ENCODE data around the gene TMEM214.

Gene TMEM214

GRCh38 chr2:27053321-27053720 lies 20.6 kb downstream of the TMEM214 start:
- no peak for TF ChIP-seq CTCF (IDR thresholded peaks at IDR 0.05)

GRCh38 chr2:27053776-27054175 lies 21.0 kb downstream of the TMEM214 start:
- no peak for TF ChIP-seq CTCF (IDR thresholded peaks at IDR 0.05)

DNA sequence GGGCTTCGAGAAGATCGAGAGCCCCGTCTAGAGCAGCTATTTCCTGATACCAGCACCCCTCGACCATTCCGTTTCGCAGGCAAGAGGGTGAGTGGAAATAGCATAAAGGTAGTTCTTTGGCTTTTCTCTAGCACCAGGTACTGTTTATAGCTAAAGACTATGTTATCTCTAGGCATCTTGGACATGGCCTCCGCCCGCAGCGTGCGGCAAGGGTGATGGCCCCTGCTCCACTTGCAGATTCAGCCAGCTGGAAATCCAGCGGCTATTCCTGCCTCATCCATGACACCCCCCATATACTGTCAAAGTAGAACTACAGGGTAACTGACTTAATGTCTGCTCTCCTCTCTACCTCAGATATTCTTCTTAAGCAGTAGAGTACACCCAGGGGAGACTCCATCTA lies 22.0 kb downstream of the TMEM214 start:
- no peak for TF ChIP-seq CTCF (IDR thresholded peaks at IDR 0.05)

DNA sequence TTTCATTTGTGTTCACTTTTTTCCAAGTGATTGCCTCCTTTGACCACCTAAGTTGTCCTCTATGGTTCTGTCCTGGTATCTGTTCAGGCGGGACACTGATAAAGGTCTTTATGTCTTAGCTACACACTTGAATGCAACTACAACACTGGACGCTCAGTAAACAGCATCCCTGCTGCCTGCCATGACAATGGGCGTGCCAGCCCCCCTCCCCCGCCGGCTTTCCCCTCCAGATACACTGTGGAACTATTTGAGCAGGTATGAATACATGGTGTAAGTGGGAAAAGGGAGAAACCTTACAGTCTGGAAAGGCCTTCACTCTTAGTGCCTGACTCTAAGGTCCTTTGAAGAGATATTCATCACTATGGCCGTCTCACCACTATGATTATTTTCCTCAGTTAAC lies 24.4 kb downstream of the TMEM214 start:
- no peak for TF ChIP-seq CTCF (IDR thresholded peaks at IDR 0.05)

- no peak for TF ChIP-seq CTCF (IDR thresholded peaks at IDR 0.05)
Measured at GRCh38 chr2:27058210-27058609, 25.4 kb downstream of the TMEM214 start.

- TF ChIP-seq CTCF (IDR thresholded peaks at IDR 0.05): no peak
Measured at GRCh38 chr2:27059141-27059820, 26.5 kb downstream of the TMEM214 start.

- no peak for TF ChIP-seq CTCF (IDR thresholded peaks at IDR 0.05)
Measured at GRCh38 chr2:27060323-27060722, 27.6 kb downstream of the TMEM214 start.

GRCh38 chr2:27065128-27065527 lies 32.4 kb downstream of the TMEM214 start:
- TF ChIP-seq CTCF (IDR thresholded peaks at IDR 0.05): no peak
